Karpas-422 (cell line): ENCODE results near the gene PROZ. TPM values are rescaled to one million over a fixed set of nuclear protein-coding genes. Genes with fewer than 3 reads are reported as not detected.

Experiments
- DNase-seq: peaks from one replicate; pipeline ENCODE4 v3.0.0-alpha.2; 2015
- H2AFZ ChIP-seq: fragments of 200-600 bp; sonication (generic); 2 replicates; pipeline ENCODE4 v1.6.1; 2014; ENCODE audit warnings: antibody characterized with exemption, low read length, mixed read lengths
- H3K27ac ChIP-seq: fragments of 200-600 bp; sonication (generic); 2 replicates; pipeline ENCODE4 v1.5.1; 2014; ENCODE audit warnings: mild to moderate bottlenecking, low read length, moderate library complexity
- H3K27me3 ChIP-seq: fragments of 200-600 bp; sonication (generic); 2 replicates; pipeline ENCODE4 v1.6.1; 2014; ENCODE audit warnings: low read length, mixed read lengths
- H3K36me3 ChIP-seq: fragments of 200-600 bp; sonication (generic); 2 replicates; pipeline ENCODE4 v1.6.1; 2014; ENCODE audit warnings: low read length, mixed read lengths; ENCODE audit not compliant: insufficient read depth
- H3K4me1 ChIP-seq: fragments of 200-600 bp; sonication (generic); 2 replicates; pipeline ENCODE4 v1.6.1; 2014; ENCODE audit warnings: mild to moderate bottlenecking, low read length, mixed read lengths
- H3K4me2 ChIP-seq: fragments of 200-600 bp; sonication (generic); 2 replicates; pipeline ENCODE4 v1.6.1; 2014; ENCODE audit warnings: low read length, low read depth, mild to moderate bottlenecking; ENCODE audit not compliant: poor library complexity, severe bottlenecking
- H3K4me3 ChIP-seq: fragments of 200-600 bp; sonication (generic); 2 replicates; pipeline ENCODE4 v1.5.1; 2014; ENCODE audit warnings: mild to moderate bottlenecking, antibody characterized with exemption, low read length, mixed read lengths
- H3K79me2 ChIP-seq: fragments of 200-600 bp; sonication (generic); 2 replicates; pipeline ENCODE4 v1.6.1; 2014; ENCODE audit warnings: mild to moderate bottlenecking, low read length, mixed read lengths
- H3K9ac ChIP-seq: fragments of 200-600 bp; sonication (generic); 2 replicates; pipeline ENCODE4 v1.6.0; 2014; ENCODE audit warnings: low read length
- H3K9me2 ChIP-seq: fragments of 200-600 bp; sonication (generic), shearing (Covaris generic); replicated peaks from 2 replicates; pipeline ENCODE4 v1.6.0; 2014; ENCODE audit warnings: mild to moderate bottlenecking, low read length, moderate library complexity; ENCODE audit not compliant: insufficient read depth
- H3K9me3 ChIP-seq: fragments of 300-700, 200-600 bp; sonication (generic); 2 replicates; pipeline ENCODE4 v1.6.1; 2014; ENCODE audit warnings: low read length, mixed read lengths
- H4K20me1 ChIP-seq: fragments of 200-600 bp; sonication (generic); 2 replicates; pipeline ENCODE4 v1.6.1; 2014; ENCODE audit warnings: mild to moderate bottlenecking, antibody characterized with exemption, low read length, low read depth; ENCODE audit not compliant: insufficient read depth
- total RNA-seq: library from RNA; depleted of rRNA; stranded (reverse); fragments of >200 nt; shearing (Covaris generic); gene quantifications from 2 replicates; pipeline ENCODE4 v1.2.3, GENCODE V29; 2014; ENCODE audit warnings: low replicate concordance

The PROZ gene
- total RNA-seq, 1 experiment from 2014 or later, result not detected

DNA sequence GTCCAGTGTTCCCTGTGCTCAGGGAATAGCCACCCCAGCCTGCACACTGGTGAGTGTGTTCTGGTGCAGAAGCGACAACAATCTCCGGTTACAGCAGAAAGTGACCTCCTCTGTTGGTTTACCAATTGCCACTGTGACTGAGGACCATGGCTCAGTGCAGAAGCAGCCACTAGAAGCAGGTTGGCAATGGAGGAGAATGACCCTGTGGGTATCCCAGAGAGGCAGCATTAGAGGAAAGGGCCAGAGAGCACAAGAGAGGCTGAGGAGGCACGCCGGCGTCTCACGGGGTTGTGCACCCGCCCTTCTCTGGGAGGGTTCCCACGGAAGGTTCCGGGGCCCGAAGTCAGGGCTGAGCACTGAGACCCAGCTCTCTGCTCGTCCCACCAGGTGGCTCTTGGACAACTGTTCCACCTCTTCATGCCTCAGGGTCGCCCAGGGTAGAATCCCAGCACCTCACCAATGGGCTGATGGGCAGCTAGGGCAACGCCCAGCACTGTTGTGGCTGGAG, 14.0 kb downstream of the PROZ start:
- Histone ChIP-seq H3K36me3 (peaks cover 23% of the 10 kb centered on the region), H3K4me2 (no peak overlapping the region), H3K9ac (no peak overlapping the region), H3K9me2 (no peaks in the 10 kb centered on the region), H3K4me1 (no peaks in the 10 kb centered on the region), H3K9me3 (no peaks in the 10 kb centered on the region), H3K27ac (no peak overlapping the region), H2AFZ (no peak overlapping the region), H4K20me1 (no peaks in the 10 kb centered on the region), H3K27me3 (no peaks in the 10 kb centered on the region), H3K4me3 (no peak overlapping the region), H3K79me2 (no peaks in the 10 kb centered on the region)
- no peak for DNase-seq

DNA sequence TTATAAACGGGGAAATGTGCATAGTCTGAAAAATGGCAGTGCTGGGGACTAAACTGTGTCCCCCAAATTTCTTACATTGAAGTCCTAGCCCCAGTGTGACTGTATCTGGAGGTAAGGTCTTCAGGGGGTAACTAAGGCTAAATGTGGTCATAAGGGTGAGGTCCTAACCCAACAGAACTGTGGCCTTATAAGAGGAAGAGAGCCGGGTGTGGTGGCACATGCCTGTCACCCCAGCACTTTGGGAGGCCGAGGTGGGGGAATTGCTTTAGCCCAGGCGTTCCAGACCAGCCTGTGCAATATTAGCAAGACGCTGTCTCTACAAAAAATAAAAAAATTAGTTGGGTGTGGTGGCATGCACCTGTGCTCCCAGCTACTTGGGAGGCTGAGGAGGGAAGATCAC, 17.8 kb downstream of the PROZ start:
- Histone ChIP-seq H3K27me3 (no peaks in the 10 kb centered on the region), H3K27ac (no peak overlapping the region), H3K4me1 (no peaks in the 10 kb centered on the region), H2AFZ (no peak overlapping the region), H3K9me2 (no peaks in the 10 kb centered on the region), H3K79me2 (no peaks in the 10 kb centered on the region), H4K20me1 (no peaks in the 10 kb centered on the region), H3K4me2 (no peak overlapping the region), H3K36me3 (peaks cover 43% of the 10 kb centered on the region), H3K4me3 (no peak overlapping the region), H3K9me3 (no peaks in the 10 kb centered on the region), H3K9ac (no peak overlapping the region)
- no peak for DNase-seq

DNA sequence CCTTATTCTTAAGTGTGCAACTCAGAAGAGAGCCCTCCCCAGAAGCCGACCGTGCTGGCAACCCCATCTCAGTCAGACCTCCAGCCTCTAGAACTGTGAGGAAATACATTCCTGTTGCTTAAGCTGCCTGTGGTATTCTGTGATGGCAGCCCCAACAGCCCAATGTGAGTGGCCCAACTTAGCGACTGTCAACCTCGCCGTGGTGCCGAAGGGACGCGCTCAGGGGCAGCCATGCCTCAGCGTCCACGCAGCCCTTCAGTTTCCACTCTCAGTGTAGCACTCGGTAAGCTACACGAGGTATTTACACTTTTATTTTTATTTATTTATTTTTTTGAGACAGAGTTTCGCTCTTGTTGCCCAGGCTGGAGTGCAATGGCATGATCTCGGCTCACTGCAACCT, 18.4 kb downstream of the PROZ start:
- H3K9me3 ChIP-seq, result no peaks in the 10 kb centered on the region
- DNase-seq, result no peak
- no peak overlapping the region for H3K9ac ChIP-seq
- H3K79me2 ChIP-seq, result no peaks in the 10 kb centered on the region
- H3K27ac ChIP-seq, result no peak overlapping the region
- H3K4me1 ChIP-seq, result no peaks in the 10 kb centered on the region
- no peak overlapping the region for H3K4me2 ChIP-seq
- H3K36me3 ChIP-seq, result peaks cover 49% of the 10 kb centered on the region
- H3K4me3 ChIP-seq, result no peak overlapping the region
- no peaks in the 10 kb centered on the region for H4K20me1 ChIP-seq
- H3K9me2 ChIP-seq, result no peaks in the 10 kb centered on the region
- no peaks in the 10 kb centered on the region for H3K27me3 ChIP-seq
- H2AFZ ChIP-seq, result no peak overlapping the region

DNA sequence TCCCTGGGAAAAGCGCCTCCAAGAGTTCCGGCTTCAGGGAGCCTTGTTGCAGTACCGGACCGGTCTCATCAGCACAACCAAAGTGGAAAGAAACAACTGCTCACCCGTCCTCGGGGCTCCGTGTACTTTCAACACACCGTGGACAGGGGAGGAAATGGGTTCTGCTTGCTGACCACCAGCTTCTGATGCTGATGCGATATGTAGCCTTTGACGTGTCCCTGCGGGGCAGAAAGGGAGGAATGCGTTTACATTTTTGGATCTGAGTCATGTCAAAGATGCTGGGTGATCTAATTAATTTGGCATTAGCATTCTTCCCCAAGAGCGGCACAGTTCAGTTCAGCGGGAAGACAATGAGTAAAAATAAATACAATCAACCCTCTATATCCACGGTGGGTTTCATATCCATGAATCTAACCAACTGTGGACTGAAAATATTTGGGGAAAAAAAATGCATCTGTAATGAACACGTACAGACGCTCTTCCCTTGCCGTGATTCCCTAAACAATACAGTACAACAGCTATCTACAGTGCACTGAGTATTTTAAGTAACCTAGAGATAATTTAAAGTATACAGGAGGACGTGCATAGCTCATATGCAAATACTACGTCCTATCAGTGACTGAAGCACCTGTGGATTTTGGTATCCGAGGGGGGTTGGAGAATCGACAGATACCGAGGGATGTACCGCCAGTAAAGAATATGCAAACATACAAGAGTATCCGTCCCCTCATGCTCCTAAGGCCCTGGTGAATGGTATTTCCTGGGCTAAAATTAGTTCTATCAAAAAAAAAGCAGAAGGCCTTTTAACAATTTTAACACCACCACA, 19.8 kb downstream of the PROZ start:
- no peaks in the 10 kb centered on the region for H3K4me1 ChIP-seq

DNA sequence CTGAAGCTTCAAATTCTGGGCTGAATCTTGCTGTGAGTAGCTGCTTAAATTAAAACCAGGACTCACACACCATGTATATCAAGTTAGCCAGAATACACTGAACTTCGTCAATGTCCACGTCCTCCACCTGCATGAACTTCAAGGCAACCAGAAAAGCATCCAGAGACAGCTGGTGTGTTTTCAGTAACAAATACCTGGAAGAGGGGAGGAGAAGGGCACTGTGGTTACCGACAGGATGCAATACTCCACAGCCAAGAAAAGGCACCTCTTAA, 20.4 kb downstream of the PROZ start:
- no peak overlapping the region for H3K27ac ChIP-seq
- no peak overlapping the region for H3K4me2 ChIP-seq
- no peaks in the 10 kb centered on the region for H3K9me2 ChIP-seq
- H3K36me3 ChIP-seq, result peaks cover 62% of the 10 kb centered on the region
- no peaks in the 10 kb centered on the region for H3K9me3 ChIP-seq
- H2AFZ ChIP-seq, result no peak overlapping the region
- H4K20me1 ChIP-seq, result no peaks in the 10 kb centered on the region
- no peaks in the 10 kb centered on the region for H3K27me3 ChIP-seq
- H3K4me3 ChIP-seq, result no peak overlapping the region
- 0 out of 2 replicates have a peak, but pooled peaks cover 3% of the 10 kb centered on the region for H3K79me2 ChIP-seq
- no peak for DNase-seq
- no peak overlapping the region for H3K9ac ChIP-seq
- H3K4me1 ChIP-seq, result no peaks in the 10 kb centered on the region

More for the DNA sequence above, 19.8 kb downstream of the PROZ start:
- Histone ChIP-seq H3K27ac (no peak overlapping the region), H3K4me2 (no peak overlapping the region), H4K20me1 (no peaks in the 10 kb centered on the region), H3K79me2 (0 out of 2 replicates have a peak, but pooled peaks cover 3% of the 10 kb centered on the region), H3K9me2 (no peaks in the 10 kb centered on the region), H3K9ac (no peak overlapping the region), H3K9me3 (no peaks in the 10 kb centered on the region), H2AFZ (no peak overlapping the region), H3K27me3 (no peaks in the 10 kb centered on the region), H3K4me3 (no peak overlapping the region), H3K36me3 (peaks cover 56% of the 10 kb centered on the region)
- no peak for DNase-seq

DNA sequence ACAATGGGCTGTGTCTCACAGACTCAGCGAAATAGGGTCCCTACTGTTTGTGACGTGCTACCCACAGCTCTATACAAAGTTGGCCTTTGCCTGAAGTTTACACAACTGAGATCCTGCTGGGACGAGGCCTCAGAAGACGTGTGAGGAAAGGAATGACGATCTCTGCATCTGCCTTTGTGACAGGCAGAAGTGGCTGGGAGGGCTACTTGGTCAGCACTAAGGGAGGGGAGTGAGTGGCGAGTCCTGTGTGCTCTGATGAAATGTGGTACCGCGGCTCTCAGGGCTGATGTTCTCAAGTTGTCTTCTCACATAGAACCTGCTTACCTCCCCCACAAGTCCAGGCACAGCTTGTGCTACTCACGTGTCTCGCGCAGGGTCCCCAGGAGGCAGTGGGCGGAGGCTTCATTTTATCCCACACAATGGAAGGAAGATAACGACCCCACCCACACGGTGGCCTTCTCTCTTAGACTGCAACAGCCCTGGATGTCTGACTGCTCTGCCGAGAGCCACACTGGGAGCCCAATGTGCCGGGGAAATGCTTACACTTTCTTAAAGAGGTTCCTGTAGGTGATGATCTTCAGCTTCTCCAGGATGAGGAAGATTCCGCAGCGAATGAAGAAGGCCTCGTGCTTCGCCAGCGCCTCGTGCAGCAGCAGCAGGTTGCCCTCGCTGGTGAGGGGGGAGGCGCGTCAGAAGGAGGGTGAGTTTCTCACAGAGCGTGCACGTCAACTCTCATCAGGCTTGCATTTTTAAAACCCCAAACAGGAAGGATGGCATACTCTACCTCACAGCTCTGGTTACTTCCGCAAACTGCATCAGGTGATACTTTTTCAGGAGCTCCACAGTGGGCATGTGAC, 21.2 kb downstream of the PROZ start:
- DNase-seq, result no peak
- H3K27me3 ChIP-seq, result no peaks in the 10 kb centered on the region
- no peak overlapping the region for H3K4me3 ChIP-seq
- 0 out of 2 replicates have a peak, but pooled peaks cover 3% of the 10 kb centered on the region for H3K79me2 ChIP-seq
- no peak overlapping the region for H3K4me2 ChIP-seq
- no peaks in the 10 kb centered on the region for H3K4me1 ChIP-seq
- H3K9ac ChIP-seq, result no peak overlapping the region
- no peak overlapping the region for H3K27ac ChIP-seq
- H2AFZ ChIP-seq, result no peak overlapping the region
- no peaks in the 10 kb centered on the region for H3K9me2 ChIP-seq
- no peaks in the 10 kb centered on the region for H4K20me1 ChIP-seq
- H3K9me3 ChIP-seq, result no peaks in the 10 kb centered on the region
- H3K36me3 ChIP-seq, result peaks cover 67% of the 10 kb centered on the region

DNA sequence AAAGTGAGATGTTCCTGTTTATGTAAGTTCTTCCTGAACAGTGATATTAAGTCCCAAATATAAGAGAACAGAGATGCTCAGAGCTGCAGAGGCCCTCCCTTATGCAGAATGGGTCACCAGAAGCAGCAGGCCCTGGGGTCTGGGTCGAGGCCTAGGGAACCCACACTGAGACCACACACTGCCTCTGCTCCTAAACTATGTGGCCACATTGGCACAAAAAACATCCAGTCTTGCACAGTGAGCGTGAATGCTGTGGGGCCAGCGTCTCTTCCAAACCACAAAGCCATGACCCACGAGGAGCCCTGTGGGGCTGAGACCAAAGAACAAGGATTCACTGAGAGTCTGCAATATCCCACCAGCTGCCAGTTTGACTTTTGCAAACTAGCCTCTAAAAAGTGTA, 23.6 kb downstream of the PROZ start:
- H3K4me3 ChIP-seq, result no peak overlapping the region
- H3K9me3 ChIP-seq, result no peaks in the 10 kb centered on the region
- no peaks in the 10 kb centered on the region for H3K27me3 ChIP-seq
- peaks cover 9% of the 10 kb centered on the region for H3K79me2 ChIP-seq
- no peak overlapping the region for H3K27ac ChIP-seq
- H2AFZ ChIP-seq, result no peak overlapping the region
- no peak for DNase-seq
- H4K20me1 ChIP-seq, result 0 out of 2 replicates have a peak, but pooled peaks cover 5% of the 10 kb centered on the region
- H3K4me1 ChIP-seq, result no peaks in the 10 kb centered on the region
- no peaks in the 10 kb centered on the region for H3K9me2 ChIP-seq
- H3K9ac ChIP-seq, result no peak overlapping the region
- peaks cover 65% of the 10 kb centered on the region; the same call in 1 of the 2 replicates for H3K36me3 ChIP-seq
- H3K4me2 ChIP-seq, result no peak overlapping the region

DNA sequence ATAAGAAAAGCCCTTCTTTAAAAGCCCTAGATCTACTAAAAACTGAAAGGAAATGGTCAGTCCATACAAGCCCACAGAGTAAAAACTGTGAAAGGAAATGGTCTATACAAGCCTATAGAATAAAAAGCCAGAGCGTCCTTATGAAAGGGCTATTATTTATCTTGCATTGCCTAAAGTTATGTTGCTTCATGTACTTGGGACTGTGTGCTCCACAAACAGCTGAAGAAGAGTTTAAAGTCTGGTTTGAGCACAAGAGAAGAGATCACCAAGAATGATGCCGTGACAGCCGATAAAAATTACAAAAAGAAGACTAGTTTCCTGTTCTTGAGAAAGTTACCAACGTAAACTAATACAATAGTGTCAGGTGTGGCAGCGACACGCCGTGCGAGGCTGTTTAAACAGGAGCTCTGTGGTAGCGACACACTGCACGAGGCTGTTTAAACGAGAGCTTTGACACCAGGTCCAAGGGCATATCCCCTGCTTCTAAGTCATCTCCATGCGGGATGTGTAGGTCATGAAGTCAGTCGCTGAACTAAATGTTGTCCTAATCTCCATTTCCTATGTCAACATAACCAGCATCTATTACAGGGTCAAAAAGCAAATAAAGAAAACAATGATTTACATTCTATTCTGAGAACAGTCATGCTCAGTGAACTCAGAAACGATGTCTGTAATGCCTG, 25.1 kb downstream of the PROZ start:
- DNase-seq, result no peak
- H3K79me2 ChIP-seq, result peaks cover 22% of the 10 kb centered on the region
- H3K27me3 ChIP-seq, result no peaks in the 10 kb centered on the region
- no peak overlapping the region for H2AFZ ChIP-seq
- H3K4me1 ChIP-seq, result no peaks in the 10 kb centered on the region
- H3K9me2 ChIP-seq, result no peaks in the 10 kb centered on the region
- H3K9ac ChIP-seq, result no peak overlapping the region
- H3K9me3 ChIP-seq, result no peaks in the 10 kb centered on the region
- peaks cover 71% of the 10 kb centered on the region; the same call in 1 of the 2 replicates for H3K36me3 ChIP-seq
- 0 out of 2 replicates have a peak, but pooled peaks cover 12% of the 10 kb centered on the region for H4K20me1 ChIP-seq
- H3K27ac ChIP-seq, result no peak overlapping the region
- no peak overlapping the region for H3K4me3 ChIP-seq
- no peak overlapping the region for H3K4me2 ChIP-seq
